IMR-90 (cell line): ENCODE data around the gene CYREN. TPM values are rescaled to one million over a fixed set of nuclear protein-coding genes. Genes with fewer than 3 reads are reported as not detected.

Experiments
- ATAC-seq: fragments of 200-7000 bp; cut with Tn5 transposase; 2 replicates; pipeline ENCODE4 v1.9.1; 2020; ENCODE audit warnings: low read depth, mild to moderate bottlenecking, moderate library complexity
- BruUV-seq: library from RNA; stranded (reverse); fragments of 400-500 nt; replicated peaks from 2 replicates; lab custom pipeline; 2021; lab: Mats Ljungman, UMichigan
- CTCF ChIA-PET: fragments of 300-600 bp; formaldehyde crosslinking; extraction: SDS; loops from one replicate; lab custom pipeline; 2021; ENCODE audit warnings: antibody characterized with exemption; lab: Yijun Ruan, JAX
- POLR2A ChIA-PET: fragments of 300-600 bp; sonication (Branson Sonifier 250); formaldehyde crosslinking; loops from one replicate; lab custom pipeline; 2022; ENCODE audit warnings: antibody characterized with exemption; ENCODE audit not compliant: unreplicated experiment; lab: Charles Lee
- DNase-seq: peaks from one replicate; pipeline ENCODE4 v3.0.0; 2013
- H2AFZ ChIP-seq: replicated peaks from 2 replicates; pipeline ENCODE3; 2013; ENCODE audit warnings: low read length, mild to moderate bottlenecking; ENCODE audit not compliant: poor library complexity
- H2AK5ac ChIP-seq: 2 replicates; pipeline ENCODE4 v1.6.1; 2013; ENCODE audit warnings: low read depth, low read length, inconsistent platforms
- H2AK9ac ChIP-seq: replicated peaks from 2 replicates; pipeline ENCODE3; 2013; ENCODE audit warnings: mild to moderate bottlenecking, low read depth, low read length, moderate library complexity; ENCODE audit not compliant: poor library complexity
- H2BK120ac ChIP-seq: 2 replicates; pipeline ENCODE4 v1.6.1; 2013; ENCODE audit warnings: low read depth, low read length, inconsistent platforms
- H2BK15ac ChIP-seq: 3 replicates; pipeline ENCODE4 v1.6.1; 2013; ENCODE audit warnings: low read depth, low read length, inconsistent platforms
- H2BK20ac ChIP-seq: 2 replicates; pipeline ENCODE4 v1.6.1; 2013; ENCODE audit warnings: low read depth, mild to moderate bottlenecking, inconsistent platforms, low read length, moderate library complexity
- H2BK5ac ChIP-seq: 2 replicates; pipeline ENCODE4 v1.6.1; 2013; ENCODE audit warnings: mild to moderate bottlenecking, low read depth, low read length, inconsistent platforms; ENCODE audit not compliant: poor library complexity, severe bottlenecking
- H3K14ac ChIP-seq: replicated peaks from 2 replicates; pipeline ENCODE4 v1.6.1; 2013; ENCODE audit warnings: low read depth, low read length, inconsistent platforms
- H3K18ac ChIP-seq: 2 replicates; pipeline ENCODE4 v1.6.1; 2013; ENCODE audit warnings: low read depth, low read length, control low read depth
- H3K23ac ChIP-seq: 2 replicates; pipeline ENCODE4 v1.6.1; 2013; ENCODE audit warnings: low read depth, low read length, inconsistent platforms
- H3K27ac ChIP-seq: 2 replicates; pipeline ENCODE4 v1.5.1; 2013; ENCODE audit warnings: mild to moderate bottlenecking, control low read depth, low read length; ENCODE audit not compliant: insufficient read depth
- H3K27me3 ChIP-seq: 2 replicates; pipeline ENCODE4 v1.6.1; 2013; ENCODE audit warnings: low read length; ENCODE audit not compliant: control insufficient read depth, insufficient read depth
- H3K36me3 ChIP-seq: 2 replicates; pipeline ENCODE4 v1.6.1; 2013; ENCODE audit warnings: low read length, mixed read lengths; ENCODE audit not compliant: control insufficient read depth, insufficient read depth
- H3K4ac ChIP-seq: 2 replicates; pipeline ENCODE4 v1.6.1; 2013; ENCODE audit warnings: low read depth, low read length, inconsistent platforms
- H3K4me1 ChIP-seq: 2 replicates; pipeline ENCODE4 v1.6.1; 2013; ENCODE audit warnings: low read length, mixed read lengths; ENCODE audit not compliant: control insufficient read depth, insufficient read depth
- H3K4me2 ChIP-seq: 2 replicates; pipeline ENCODE4 v1.6.1; 2013; ENCODE audit warnings: low read depth, mild to moderate bottlenecking, control low read depth, low read length, moderate library complexity
- H3K4me3 ChIP-seq: 2 replicates; pipeline ENCODE4 v1.5.1; 2013; ENCODE audit warnings: low read depth, mild to moderate bottlenecking, control low read depth, low read length, moderate library complexity; ENCODE audit not compliant: insufficient read depth
- H3K56ac ChIP-seq: 2 replicates; pipeline ENCODE4 v1.6.1; 2013; ENCODE audit warnings: low read length, inconsistent platforms; ENCODE audit not compliant: insufficient read depth; ENCODE audit errors: extremely low read depth
- H3K79me1 ChIP-seq, 2 experiments: 2 replicates each; pipeline ENCODE4 v1.6.1; 2013; ENCODE audit warnings: low read length in 2 of 2, inconsistent platforms in 1 of 2, low read depth in 1 of 2
- H3K9ac ChIP-seq: 2 replicates; pipeline ENCODE4 v1.6.1; 2013; ENCODE audit warnings: low read depth, low read length, control low read depth
- H3K9me1 ChIP-seq: 2 replicates; pipeline ENCODE4 v1.6.1; 2013; ENCODE audit warnings: low read length, inconsistent platforms; ENCODE audit not compliant: insufficient read depth
- H3K9me3 ChIP-seq: 2 replicates; pipeline ENCODE4 v1.6.1; 2013; ENCODE audit warnings: low read length; ENCODE audit not compliant: control insufficient read depth, insufficient read depth
- H4K20me1 ChIP-seq: 2 replicates; pipeline ENCODE4 v1.6.1; 2013; ENCODE audit warnings: low read length, inconsistent platforms; ENCODE audit not compliant: insufficient read depth
- H4K5ac ChIP-seq: 2 replicates; pipeline ENCODE4 v1.6.1; 2013; ENCODE audit warnings: mild to moderate bottlenecking, low read depth, low read length, control low read depth
- H4K8ac ChIP-seq, 2 experiments: 2 replicates each; pipeline ENCODE4 v1.6.1; 2013; ENCODE audit warnings: low read depth in 2 of 2, low read length in 2 of 2, control low read depth in 1 of 2, inconsistent platforms in 1 of 2
- H4K91ac ChIP-seq: 2 replicates; pipeline ENCODE4 v1.6.1; 2013; ENCODE audit warnings: low read depth, low read length, inconsistent platforms; ENCODE audit not compliant: insufficient read depth
- BHLHE40 ChIP-seq: fragments of 150-350 bp; IDR thresholded peaks from 2 replicates; pipeline ENCODE4 v1.6.1; 2016; ENCODE audit warnings: mild to moderate bottlenecking, low read depth, low read length
- CEBPB ChIP-seq: IDR thresholded peaks from 2 replicates; pipeline ENCODE4 v1.6.1; 2012; ENCODE audit warnings: low read depth, low read length, improper control_type of control experiment
- FOS ChIP-seq: fragments of 150-350 bp; IDR thresholded peaks from 2 replicates; pipeline ENCODE4 v1.6.1; 2016; ENCODE audit warnings: low read depth, low read length
- MAFK ChIP-seq: IDR thresholded peaks from 2 replicates; pipeline ENCODE4 v1.6.1; 2012; ENCODE audit warnings: low read depth, low read length, improper control_type of control experiment
- MAZ ChIP-seq: IDR thresholded peaks from 2 replicates; pipeline ENCODE4 v1.6.1; 2012; ENCODE audit warnings: low read depth, mild to moderate bottlenecking, low read length, improper control_type of control experiment, moderate library complexity, borderline replicate concordance
- MXI1 ChIP-seq: IDR thresholded peaks from 2 replicates; pipeline ENCODE4 v1.6.1; 2012; ENCODE audit warnings: low read depth, mild to moderate bottlenecking, low read length, moderate library complexity, borderline replicate concordance
- NFE2L2 ChIP-seq: fragments of 150-350 bp; IDR thresholded peaks from 2 replicates; pipeline ENCODE4 v1.6.1; 2016; ENCODE audit warnings: low read depth, mild to moderate bottlenecking, low read length
- POLR2A ChIP-seq: IDR thresholded peaks from 2 replicates; pipeline ENCODE4 v1.6.1; 2012; ENCODE audit warnings: mild to moderate bottlenecking, low read depth, low read length
- RAD21 ChIP-seq: IDR thresholded peaks from 2 replicates; pipeline ENCODE4 v1.6.1; 2012; ENCODE audit warnings: low read length, improper control_type of control experiment
- RCOR1 ChIP-seq: IDR thresholded peaks from 2 replicates; pipeline ENCODE4 v1.6.1; 2012; ENCODE audit warnings: mild to moderate bottlenecking, low read length, improper control_type of control experiment; ENCODE audit not compliant: insufficient replicate concordance
- RFX5 ChIP-seq: IDR thresholded peaks from 2 replicates; pipeline ENCODE4 v1.8.0; 2012; ENCODE audit warnings: low read depth, mild to moderate bottlenecking, low read length, moderate library complexity
- SMC3 ChIP-seq: fragments of 150-350 bp; IDR thresholded peaks from 2 replicates; pipeline ENCODE4 v1.6.1; 2016; ENCODE audit warnings: low read depth, mild to moderate bottlenecking, antibody characterized with exemption, low read length, moderate library complexity
- WGBS, 2 experiments: methylation state at CpG; one replicate each; pipeline versions ENCODE4 v1.1.5 to v1.1.7; 2013; ENCODE audit warnings: missing lambda C conversion rate in 2 of 2; ENCODE audit not compliant: insufficient read length in 1 of 2; ENCODE audit errors: extremely low coverage in 2 of 2; 5-methylcytosine and 5-hydroxymethylcytosine counted together
- dilution Hi-C: fragments of 300-500 bp; cut with HindIII; formaldehyde crosslinking; loops from one replicate; pipeline ENCODE4 v1.14.3; 2018; ENCODE audit warnings: low sequenced_read_pairs; ENCODE audit not compliant: unreplicated experiment
- in situ Hi-C: fragments of 300-500 bp; cut with MboI; formaldehyde crosslinking; loops from 3 replicates; pipeline ENCODE4 v1.14.3; 2019; ENCODE audit warnings: low sequenced_read_pairs, inconsistent platforms, mixed read lengths
- intact Hi-C: fragments of 100-400 bp; cut with micrococcal nuclease; formaldehyde crosslinking; loops from 2 replicates; pipeline ENCODE4 v1.10.0; 2022
- polyA plus RNA-seq, 3 experiments: library from polyadenylated mRNA; depleted of rRNA; stranded (reverse); fragments of >200 nt; gene quantifications; 2 replicates each; pipeline ENCODE4 v1.2.3, GENCODE V29; 2012; ENCODE audit warnings: low replicate concordance in 1 of 3
- total RNA-seq: library from RNA; depleted of rRNA; stranded (reverse); fragments of >200 nt; gene quantifications from 2 replicates; pipeline ENCODE4 v1.2.3, GENCODE V29; 2012
- TF ChIP-seq, protein P1 (sequence below): conservative IDR thresholded peaks from 2 replicates; pipeline ENCODE4 v1.5.1; 2012; ENCODE audit warnings: mild to moderate bottlenecking, low read depth, low read length, improper control_type of control experiment
- TF ChIP-seq, protein P2 (sequence below): fragments of 150-350 bp; IDR thresholded peaks from 2 replicates; pipeline ENCODE4 v1.6.1; 2017; ENCODE audit warnings: mild to moderate bottlenecking, antibody characterized with exemption, low read length, low read depth
- TF ChIP-seq, protein P3 (sequence below): fragments of 150-350 bp; IDR thresholded peaks from 2 replicates; pipeline ENCODE4 v1.6.1; 2016; ENCODE audit warnings: low read depth, mild to moderate bottlenecking, low read length, moderate library complexity, borderline replicate concordance

Gene CYREN
- total and polyA plus RNA-seq, 2 of the 4 experiments (the other 2 are of a cell fraction), result 26.5 to 29.2 TPM

DNA sequence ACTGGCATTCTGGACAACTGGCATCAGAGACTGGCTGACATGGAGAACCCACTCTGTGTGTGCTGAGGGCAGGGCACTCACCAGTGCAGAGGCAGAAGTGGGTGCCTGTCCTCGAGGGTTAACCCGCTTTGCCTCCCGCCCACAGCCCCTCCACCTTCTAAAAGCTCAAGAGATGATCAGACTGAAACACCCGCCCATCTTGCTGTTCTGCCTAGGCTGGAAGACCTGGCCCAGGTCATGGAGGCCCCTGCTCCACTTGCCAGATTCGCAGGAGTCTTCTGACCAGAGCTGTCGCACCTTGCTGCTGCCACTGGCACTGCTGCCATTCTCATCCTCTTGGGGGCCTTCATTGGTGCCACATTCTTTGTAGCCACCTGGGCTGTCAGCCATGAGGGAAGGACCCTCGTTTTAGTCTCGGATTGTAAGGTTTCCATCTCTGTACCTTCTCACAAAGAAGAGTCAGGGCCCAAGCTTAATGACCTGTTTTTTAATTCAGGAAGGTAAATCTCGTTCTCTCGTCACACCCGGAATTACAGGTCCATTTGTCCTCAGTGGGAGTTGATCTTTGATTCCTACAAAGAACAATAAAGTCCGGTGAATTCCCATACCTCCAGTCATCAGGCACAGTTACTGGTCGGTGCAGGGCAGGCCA lies 1.9 kb downstream of the CYREN start:
- Histone ChIP-seq H3K36me3 (peaks cover 42% of the 10 kb centered on the region), H2AK5ac (peak overlapping the region; percentile 33; the same call in 1 of the 2 replicates), H2AK9ac (peak overlapping the region; percentile 57), H3K23ac (no peak overlapping the region; the same call in 1 of the 2 replicates), H4K20me1 (0 out of 2 replicates have a peak, but pooled peaks cover 4% of the 10 kb centered on the region), H2BK120ac (no peak overlapping the region), H3K27ac (no peak overlapping the region), H3K4me2 (peak overlapping the region; percentile 16; the same call in 1 of the 2 replicates), H2BK20ac (no peak overlapping the region), H4K91ac (no peak overlapping the region), H2BK15ac (no peak overlapping the region), H3K27me3 (no peaks in the 10 kb centered on the region), H2BK5ac (no peak overlapping the region), H4K8ac (peak overlapping the region in 1 of 2 experiments; percentile 12; a peak in 1 of 4 replicates), H4K5ac (no peak overlapping the region), H3K18ac (no peak overlapping the region), H3K4ac (no peak overlapping the region), H2AFZ (peak overlapping the region; percentile 14), H3K79me1 (peaks cover 30 to 55% of the 10 kb centered on the region in 2 experiments), H3K4me1 (peaks cover 12% of the 10 kb centered on the region), H3K9me3 (no peaks in the 10 kb centered on the region), H3K4me3 (no peak overlapping the region), H3K56ac (no peak overlapping the region), H3K14ac (no peak overlapping the region), H3K9me1 (peaks cover 20% of the 10 kb centered on the region), H3K9ac (no peak overlapping the region)
- no TSS peak for BruUV-seq
- ChIA-PET POLR2A (interaction anchor here (0.6 kb wide), 1 partner anchor 487 kb away, joined by 3 read pairs; no protein-coding TSS in a partner anchor), CTCF (interaction anchor here (3.7 kb wide), 1 partner anchor 182 kb away, joined by 17 read pairs; the partner anchor contains the start of gene AGBL3)
- in situ Hi-C loops (loop anchor here (10.0 kb wide), 2 partner anchors 184 to 484 kb away; partner anchors contain the start of gene AGBL3), dilution Hi-C loops (no loop called here), intact Hi-C loops (no loop called here)
- TF ChIP-seq, protein P1, sequence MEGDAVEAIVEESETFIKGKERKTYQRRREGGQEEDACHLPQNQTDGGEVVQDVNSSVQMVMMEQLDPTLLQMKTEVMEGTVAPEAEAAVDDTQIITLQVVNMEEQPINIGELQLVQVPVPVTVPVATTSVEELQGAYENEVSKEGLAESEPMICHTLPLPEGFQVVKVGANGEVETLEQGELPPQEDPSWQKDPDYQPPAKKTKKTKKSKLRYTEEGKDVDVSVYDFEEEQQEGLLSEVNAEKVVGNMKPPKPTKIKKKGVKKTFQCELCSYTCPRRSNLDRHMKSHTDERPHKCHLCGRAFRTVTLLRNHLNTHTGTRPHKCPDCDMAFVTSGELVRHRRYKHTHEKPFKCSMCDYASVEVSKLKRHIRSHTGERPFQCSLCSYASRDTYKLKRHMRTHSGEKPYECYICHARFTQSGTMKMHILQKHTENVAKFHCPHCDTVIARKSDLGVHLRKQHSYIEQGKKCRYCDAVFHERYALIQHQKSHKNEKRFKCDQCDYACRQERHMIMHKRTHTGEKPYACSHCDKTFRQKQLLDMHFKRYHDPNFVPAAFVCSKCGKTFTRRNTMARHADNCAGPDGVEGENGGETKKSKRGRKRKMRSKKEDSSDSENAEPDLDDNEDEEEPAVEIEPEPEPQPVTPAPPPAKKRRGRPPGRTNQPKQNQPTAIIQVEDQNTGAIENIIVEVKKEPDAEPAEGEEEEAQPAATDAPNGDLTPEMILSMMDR, result no peak
- TF ChIP-seq FOS, result no peak
- TF ChIP-seq SMC3, result no peak
- no peak for TF ChIP-seq BHLHE40
- no peak for TF ChIP-seq CEBPB
- no peak for TF ChIP-seq MAZ
- TF ChIP-seq, protein P2, sequence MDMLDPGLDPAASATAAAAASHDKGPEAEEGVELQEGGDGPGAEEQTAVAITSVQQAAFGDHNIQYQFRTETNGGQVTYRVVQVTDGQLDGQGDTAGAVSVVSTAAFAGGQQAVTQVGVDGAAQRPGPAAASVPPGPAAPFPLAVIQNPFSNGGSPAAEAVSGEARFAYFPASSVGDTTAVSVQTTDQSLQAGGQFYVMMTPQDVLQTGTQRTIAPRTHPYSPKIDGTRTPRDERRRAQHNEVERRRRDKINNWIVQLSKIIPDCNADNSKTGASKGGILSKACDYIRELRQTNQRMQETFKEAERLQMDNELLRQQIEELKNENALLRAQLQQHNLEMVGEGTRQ, result no peak
- no peak for TF ChIP-seq RFX5
- TF ChIP-seq NFE2L2, result no peak
- TF ChIP-seq, protein P3, sequence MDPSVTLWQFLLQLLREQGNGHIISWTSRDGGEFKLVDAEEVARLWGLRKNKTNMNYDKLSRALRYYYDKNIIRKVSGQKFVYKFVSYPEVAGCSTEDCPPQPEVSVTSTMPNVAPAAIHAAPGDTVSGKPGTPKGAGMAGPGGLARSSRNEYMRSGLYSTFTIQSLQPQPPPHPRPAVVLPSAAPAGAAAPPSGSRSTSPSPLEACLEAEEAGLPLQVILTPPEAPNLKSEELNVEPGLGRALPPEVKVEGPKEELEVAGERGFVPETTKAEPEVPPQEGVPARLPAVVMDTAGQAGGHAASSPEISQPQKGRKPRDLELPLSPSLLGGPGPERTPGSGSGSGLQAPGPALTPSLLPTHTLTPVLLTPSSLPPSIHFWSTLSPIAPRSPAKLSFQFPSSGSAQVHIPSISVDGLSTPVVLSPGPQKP, result no peak
- TF ChIP-seq POLR2A, result no peak
- TF ChIP-seq MAFK, result no peak
- TF ChIP-seq RCOR1, result no peak
- no peak for TF ChIP-seq RAD21
- no peak for TF ChIP-seq MXI1
- no peak for ATAC-seq
- 100% methylated on average over 6 of the region's 13 CpGs; no CpG with 5 or more reads in 1 of the 2 experiments for WGBS, 2 experiments
- no peak for DNase-seq
